GM12878 (cell line): ENCODE data around the gene BORCS8. TPM values are rescaled to one million over a fixed set of nuclear protein-coding genes. Genes with fewer than 3 reads are reported as not detected.

ENCODE experiments used
- CBFB ChIP-seq: IDR thresholded peaks from 2 replicates; pipeline ENCODE4 v1.6.1; 2016; ENCODE audit warnings: antibody characterized with exemption, low read depth
- CHD4 ChIP-seq: fragments of 200-600 bp; sonication (generic); IDR thresholded peaks from 2 replicates; pipeline ENCODE4 v1.6.1; 2016; ENCODE audit warnings: mild to moderate bottlenecking
- EED ChIP-seq: sonication (generic); IDR thresholded peaks from 2 replicates; pipeline ENCODE4 v1.6.1; 2016; ENCODE audit warnings: antibody characterized with exemption, low read depth
- EGR1 ChIP-seq, 2 experiments: IDR thresholded peaks; 1 replicate in 1 of 2; 2 replicates in 1 of 2; pipeline ENCODE4 v1.6.1; 2011 to 2012; ENCODE audit warnings: low read depth in 2 of 2, low read length in 2 of 2, borderline replicate concordance in 1 of 2, mild to moderate bottlenecking in 1 of 2, moderate library complexity in 1 of 2
- EZH2 ChIP-seq: IDR thresholded peaks from 2 replicates; pipeline ENCODE4 v1.6.1; 2012; ENCODE audit warnings: low read depth, mild to moderate bottlenecking, control low read depth, inconsistent platforms, low read length, borderline replicate concordance; ENCODE audit not compliant: control insufficient read depth
- MXI1 ChIP-seq: fragments of 150-350 bp; IDR thresholded peaks from 2 replicates; pipeline ENCODE4 v1.6.1; 2011; ENCODE audit warnings: low read depth, mild to moderate bottlenecking, inconsistent platforms, low read length, improper control_type of control experiment
- NFIC ChIP-seq: IDR thresholded peaks from 2 replicates; pipeline ENCODE4 v1.6.1; 2012; ENCODE audit warnings: low read depth, mild to moderate bottlenecking, inconsistent platforms, low read length, moderate library complexity
- NR2C1 ChIP-seq: fragments of 450-650 bp; IDR thresholded peaks from 2 replicates; pipeline ENCODE4 v1.6.1; 2017; ENCODE audit warnings: antibody characterized with exemption, mild to moderate bottlenecking, moderate library complexity
- POU2F2 ChIP-seq: IDR thresholded peaks from 3 replicates; pipeline ENCODE4 v1.6.1; 2011; ENCODE audit warnings: low read depth, mild to moderate bottlenecking, low read length, borderline replicate concordance
- RB1 ChIP-seq: fragments of 450-650 bp; formaldehyde crosslinking; IDR thresholded peaks from 2 replicates; pipeline ENCODE4 v1.6.1; 2017; ENCODE audit warnings: mild to moderate bottlenecking, borderline replicate concordance
- SMC3 ChIP-seq: IDR thresholded peaks from 2 replicates; pipeline ENCODE4 v1.6.1; 2011; ENCODE audit warnings: low read length, improper control_type of control experiment, borderline replicate concordance
- ZNF217 ChIP-seq: fragments of 450-650 bp; IDR thresholded peaks from 2 replicates; pipeline ENCODE4 v1.6.1; 2017; ENCODE audit warnings: antibody characterized with exemption, mild to moderate bottlenecking
- ZNF384 ChIP-seq: IDR thresholded peaks from 2 replicates; pipeline ENCODE4 v1.6.1; 2012; ENCODE audit warnings: low read depth, mild to moderate bottlenecking, low read length, improper control_type of control experiment, borderline replicate concordance
- ZNF622 ChIP-seq: fragments of 450-650 bp; IDR thresholded peaks from 2 replicates; pipeline ENCODE4 v1.6.1; 2017; ENCODE audit warnings: mild to moderate bottlenecking, inconsistent platforms
- polyA plus RNA-seq, 11 experiments: library from polyadenylated mRNA; depleted of rRNA in 4 of 11; unstranded in 6 of 11; stranded (reverse) in 5 of 11; fragments of >200 nt; fragmentation: Nextera tagmentation in 4 of 11; fragmentation: Illumina TruSeq in 1 of 11; extraction: Ambion mirVana in 4 of 11; extraction: Trizol in 1 of 11; gene quantifications; 1 replicate in 1 of 11; 2 replicates in 10 of 11; pipeline versions ENCODE4 v1.2.1 to v1.2.3, GENCODE V29; 2011 to 2016; ENCODE audit warnings: inconsistent platforms in 2 of 11, missing spikeins in 2 of 11, low read depth in 1 of 11
- total RNA-seq, 4 experiments: library from RNA; depleted of rRNA in 3 of 4; stranded (reverse); fragments of >200 nt in 3 of 4; fragmentation: Illumina TruSeq in 1 of 4; extraction: Trizol in 1 of 4; gene quantifications; 2 replicates each; pipeline versions ENCODE4 v1.2.1 to v1.2.3, GENCODE V29; 2013 to 2021
- TF ChIP-seq, protein P1 (sequence below): fragments of 450-650 bp; IDR thresholded peaks from 2 replicates; pipeline ENCODE4 v1.6.1; 2017; ENCODE audit warnings: mild to moderate bottlenecking, moderate library complexity
- TF ChIP-seq, protein P2 (sequence below): IDR thresholded peaks from 2 replicates; pipeline ENCODE4 v1.6.1; 2012; ENCODE audit warnings: mild to moderate bottlenecking, low read depth, low read length
- TF ChIP-seq, protein P3 (sequence below): fragments of 450-650 bp; IDR thresholded peaks from 2 replicates; pipeline ENCODE4 v1.6.1; 2018; ENCODE audit warnings: borderline replicate concordance, mild to moderate bottlenecking; ENCODE audit not compliant: partially characterized antibody

The BORCS8 gene
- total and polyA plus RNA-seq, 10 of the 15 experiments (the other 5 are each of a cell fraction or from before 2014, with no cell fraction given) = 3.7 to 40.3 (median 23.4) TPM

DNA sequence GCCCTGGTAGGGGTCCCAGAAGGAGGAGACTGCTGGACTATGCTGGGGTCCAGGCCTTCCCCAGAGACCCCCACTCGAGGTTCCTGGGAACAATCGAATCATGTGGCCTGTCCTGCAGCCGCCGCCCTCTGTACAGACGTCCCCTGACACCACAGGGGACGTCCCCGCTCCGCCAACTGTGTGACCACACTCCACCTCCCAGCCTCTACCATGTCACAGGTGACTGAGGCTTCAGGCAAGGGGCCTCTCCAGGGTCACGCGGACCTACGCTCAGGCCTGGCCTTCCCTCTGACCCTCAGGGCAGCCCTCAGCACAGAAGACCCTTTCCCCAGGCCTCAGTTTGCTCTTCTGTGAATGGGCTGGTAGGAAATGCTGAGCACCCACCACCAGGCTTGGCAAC lies 40.5 kb downstream of the BORCS8 start (continued):
- TF ChIP-seq, protein P1, sequence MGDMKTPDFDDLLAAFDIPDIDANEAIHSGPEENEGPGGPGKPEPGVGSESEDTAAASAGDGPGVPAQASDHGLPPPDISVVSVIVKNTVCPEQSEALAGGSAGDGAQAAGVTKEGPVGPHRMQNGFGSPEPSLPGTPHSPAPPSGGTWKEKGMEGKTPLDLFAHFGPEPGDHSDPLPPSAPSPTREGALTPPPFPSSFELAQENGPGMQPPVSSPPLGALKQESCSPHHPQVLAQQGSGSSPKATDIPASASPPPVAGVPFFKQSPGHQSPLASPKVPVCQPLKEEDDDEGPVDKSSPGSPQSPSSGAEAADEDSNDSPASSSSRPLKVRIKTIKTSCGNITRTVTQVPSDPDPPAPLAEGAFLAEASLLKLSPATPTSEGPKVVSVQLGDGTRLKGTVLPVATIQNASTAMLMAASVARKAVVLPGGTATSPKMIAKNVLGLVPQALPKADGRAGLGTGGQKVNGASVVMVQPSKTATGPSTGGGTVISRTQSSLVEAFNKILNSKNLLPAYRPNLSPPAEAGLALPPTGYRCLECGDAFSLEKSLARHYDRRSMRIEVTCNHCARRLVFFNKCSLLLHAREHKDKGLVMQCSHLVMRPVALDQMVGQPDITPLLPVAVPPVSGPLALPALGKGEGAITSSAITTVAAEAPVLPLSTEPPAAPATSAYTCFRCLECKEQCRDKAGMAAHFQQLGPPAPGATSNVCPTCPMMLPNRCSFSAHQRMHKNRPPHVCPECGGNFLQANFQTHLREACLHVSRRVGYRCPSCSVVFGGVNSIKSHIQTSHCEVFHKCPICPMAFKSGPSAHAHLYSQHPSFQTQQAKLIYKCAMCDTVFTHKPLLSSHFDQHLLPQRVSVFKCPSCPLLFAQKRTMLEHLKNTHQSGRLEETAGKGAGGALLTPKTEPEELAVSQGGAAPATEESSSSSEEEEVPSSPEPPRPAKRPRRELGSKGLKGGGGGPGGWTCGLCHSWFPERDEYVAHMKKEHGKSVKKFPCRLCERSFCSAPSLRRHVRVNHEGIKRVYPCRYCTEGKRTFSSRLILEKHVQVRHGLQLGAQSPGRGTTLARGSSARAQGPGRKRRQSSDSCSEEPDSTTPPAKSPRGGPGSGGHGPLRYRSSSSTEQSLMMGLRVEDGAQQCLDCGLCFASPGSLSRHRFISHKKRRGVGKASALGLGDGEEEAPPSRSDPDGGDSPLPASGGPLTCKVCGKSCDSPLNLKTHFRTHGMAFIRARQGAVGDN = peak; percentile 73; the same call in 1 of the 2 replicates
- TF ChIP-seq NFIC = no peak
- no peak for TF ChIP-seq EGR1 (IDR thresholded peaks at IDR 0.05; ENCODE audit: borderline replicate concordance in 1 of 2, low read depth in 2 of 2, low read length in 2 of 2)
- TF ChIP-seq, protein P2, sequence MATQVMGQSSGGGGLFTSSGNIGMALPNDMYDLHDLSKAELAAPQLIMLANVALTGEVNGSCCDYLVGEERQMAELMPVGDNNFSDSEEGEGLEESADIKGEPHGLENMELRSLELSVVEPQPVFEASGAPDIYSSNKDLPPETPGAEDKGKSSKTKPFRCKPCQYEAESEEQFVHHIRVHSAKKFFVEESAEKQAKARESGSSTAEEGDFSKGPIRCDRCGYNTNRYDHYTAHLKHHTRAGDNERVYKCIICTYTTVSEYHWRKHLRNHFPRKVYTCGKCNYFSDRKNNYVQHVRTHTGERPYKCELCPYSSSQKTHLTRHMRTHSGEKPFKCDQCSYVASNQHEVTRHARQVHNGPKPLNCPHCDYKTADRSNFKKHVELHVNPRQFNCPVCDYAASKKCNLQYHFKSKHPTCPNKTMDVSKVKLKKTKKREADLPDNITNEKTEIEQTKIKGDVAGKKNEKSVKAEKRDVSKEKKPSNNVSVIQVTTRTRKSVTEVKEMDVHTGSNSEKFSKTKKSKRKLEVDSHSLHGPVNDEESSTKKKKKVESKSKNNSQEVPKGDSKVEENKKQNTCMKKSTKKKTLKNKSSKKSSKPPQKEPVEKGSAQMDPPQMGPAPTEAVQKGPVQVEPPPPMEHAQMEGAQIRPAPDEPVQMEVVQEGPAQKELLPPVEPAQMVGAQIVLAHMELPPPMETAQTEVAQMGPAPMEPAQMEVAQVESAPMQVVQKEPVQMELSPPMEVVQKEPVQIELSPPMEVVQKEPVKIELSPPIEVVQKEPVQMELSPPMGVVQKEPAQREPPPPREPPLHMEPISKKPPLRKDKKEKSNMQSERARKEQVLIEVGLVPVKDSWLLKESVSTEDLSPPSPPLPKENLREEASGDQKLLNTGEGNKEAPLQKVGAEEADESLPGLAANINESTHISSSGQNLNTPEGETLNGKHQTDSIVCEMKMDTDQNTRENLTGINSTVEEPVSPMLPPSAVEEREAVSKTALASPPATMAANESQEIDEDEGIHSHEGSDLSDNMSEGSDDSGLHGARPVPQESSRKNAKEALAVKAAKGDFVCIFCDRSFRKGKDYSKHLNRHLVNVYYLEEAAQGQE = no peak
- TF ChIP-seq, protein P3, sequence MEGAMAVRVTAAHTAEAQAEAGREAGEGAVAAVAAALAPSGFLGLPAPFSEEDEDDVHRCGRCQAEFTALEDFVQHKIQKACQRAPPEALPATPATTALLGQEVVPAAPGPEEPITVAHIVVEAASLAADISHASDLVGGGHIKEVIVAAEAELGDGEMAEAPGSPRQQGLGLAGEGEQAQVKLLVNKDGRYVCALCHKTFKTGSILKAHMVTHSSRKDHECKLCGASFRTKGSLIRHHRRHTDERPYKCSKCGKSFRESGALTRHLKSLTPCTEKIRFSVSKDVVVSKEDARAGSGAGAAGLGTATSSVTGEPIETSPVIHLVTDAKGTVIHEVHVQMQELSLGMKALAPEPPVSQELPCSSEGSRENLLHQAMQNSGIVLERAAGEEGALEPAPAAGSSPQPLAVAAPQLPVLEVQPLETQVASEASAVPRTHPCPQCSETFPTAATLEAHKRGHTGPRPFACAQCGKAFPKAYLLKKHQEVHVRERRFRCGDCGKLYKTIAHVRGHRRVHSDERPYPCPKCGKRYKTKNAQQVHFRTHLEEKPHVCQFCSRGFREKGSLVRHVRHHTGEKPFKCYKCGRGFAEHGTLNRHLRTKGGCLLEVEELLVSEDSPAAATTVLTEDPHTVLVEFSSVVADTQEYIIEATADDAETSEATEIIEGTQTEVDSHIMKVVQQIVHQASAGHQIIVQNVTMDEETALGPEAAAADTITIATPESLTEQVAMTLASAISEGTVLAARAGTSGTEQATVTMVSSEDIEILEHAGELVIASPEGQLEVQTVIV = no peak
- TF ChIP-seq NR2C1 = no peak
- no peak for TF ChIP-seq CHD4
- TF ChIP-seq RB1 = no peak
- TF ChIP-seq EED = peak; percentile 53
- TF ChIP-seq POU2F2 = no peak
- TF ChIP-seq ZNF384 = no peak
- no peak for TF ChIP-seq ZNF622
- peak; percentile 64; the same call in 1 of the 2 replicates for TF ChIP-seq CBFB
- no peak for TF ChIP-seq EZH2
- no peak for TF ChIP-seq SMC3
- no peak; the same call in 1 of the 2 replicates for TF ChIP-seq MXI1
- no peak for TF ChIP-seq ZNF217
